ENCODE results near the gene COQ10B.
"Not testable (repeated sequence)": the region's sequence is repeated elsewhere in the genome, so short reads cannot be mapped to it uniquely, and the experiment has no call there.

COQ10B gene

DNA sequence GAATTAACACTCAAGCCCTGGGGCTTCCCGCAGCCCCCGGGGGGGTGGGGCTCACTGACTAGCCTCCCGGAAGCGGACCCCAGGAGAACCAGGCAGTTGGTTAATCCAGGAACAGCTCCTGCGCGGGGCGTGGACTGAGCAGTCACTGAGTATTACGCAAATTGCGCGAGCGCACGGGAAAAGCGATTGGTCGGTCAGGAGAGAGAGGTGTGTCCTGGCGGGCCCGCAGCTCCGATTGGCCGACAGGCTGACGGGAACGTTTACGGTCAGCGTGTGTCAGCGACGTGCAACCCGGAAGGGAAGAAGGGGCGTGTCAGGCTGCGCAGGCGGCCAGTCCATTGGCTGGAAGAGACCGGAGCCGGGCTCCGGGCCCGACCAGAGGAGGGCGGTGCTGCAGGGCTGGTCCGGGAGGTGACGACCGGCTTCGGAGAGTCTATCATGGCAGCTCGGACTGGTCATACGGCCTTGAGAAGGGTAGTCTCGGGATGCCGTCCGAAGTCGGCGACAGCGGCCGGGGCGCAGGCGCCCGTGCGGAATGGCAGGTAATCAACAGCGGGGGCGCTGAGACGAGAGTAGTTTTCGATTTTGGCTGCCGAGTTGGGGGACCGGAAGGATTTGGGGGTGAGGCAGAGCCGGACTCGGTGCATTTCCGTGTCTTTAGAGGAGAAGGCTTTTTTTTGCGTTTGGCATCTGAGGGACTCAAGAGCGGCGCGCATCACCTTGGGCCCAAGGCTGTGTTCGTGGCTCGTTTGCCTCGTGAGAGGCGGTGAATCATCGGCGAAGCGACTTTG lies at the start of gene COQ10B:
Gene COQ10B (plus strand): TSS at position 430 of the 791 bp plus-strand sequence. CDS start 9 bp downstream, at position 439.
- peak; percentile 98 for DNase-seq (ENCODE audit: low spot score)

DNA sequence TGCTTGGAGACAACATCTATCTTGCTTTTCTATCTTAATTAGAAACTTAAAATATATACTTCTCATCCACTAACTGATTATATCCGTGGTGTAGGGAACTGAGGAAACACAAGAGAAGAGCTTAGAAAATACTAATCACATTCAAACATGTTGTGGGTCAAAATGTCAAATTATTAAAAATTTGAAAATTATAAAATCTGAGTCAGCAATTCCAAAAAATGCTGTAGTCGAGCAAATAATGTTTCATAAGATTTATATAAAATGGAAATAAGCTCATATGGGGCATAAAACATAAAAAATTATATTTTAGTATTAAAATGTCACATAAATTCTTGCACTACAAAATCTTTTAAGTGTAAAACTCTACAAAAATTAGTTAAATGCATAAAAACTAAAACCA lies 47.8 kb upstream of the COQ10B start:
- no peak for DNase-seq (ENCODE audit: low spot score)

- DNase-seq (ENCODE audit: low spot score) = no peak
Observed at GRCh38 chr2:197414039-197414438, 39.3 kb upstream of the COQ10B start.

DNA sequence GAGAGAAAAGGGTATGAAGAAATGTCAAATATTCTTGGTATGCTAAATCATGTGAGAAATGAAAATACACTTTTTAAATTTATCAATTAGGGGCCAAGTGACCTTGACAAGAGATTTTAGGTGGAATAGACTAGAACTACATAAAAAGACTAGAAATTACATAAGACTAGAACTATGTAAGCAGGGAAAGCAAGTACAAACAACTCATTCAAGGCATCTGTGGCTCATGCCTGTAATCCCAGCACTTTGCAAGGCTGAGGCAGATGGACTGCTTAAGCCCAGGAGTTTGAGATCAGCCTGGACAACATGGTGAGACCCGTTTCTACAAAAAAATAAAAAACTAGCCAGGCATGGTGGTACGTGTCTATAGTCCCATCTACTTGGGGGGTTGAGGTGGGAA lies 38.8 kb upstream of the COQ10B start:
- DNase-seq (ENCODE audit: low spot score) = no peak

- no peak for DNase-seq (ENCODE audit: low spot score)
Observed at GRCh38 chr2:197416268-197416667, 37.1 kb upstream of the COQ10B start.

DNA sequence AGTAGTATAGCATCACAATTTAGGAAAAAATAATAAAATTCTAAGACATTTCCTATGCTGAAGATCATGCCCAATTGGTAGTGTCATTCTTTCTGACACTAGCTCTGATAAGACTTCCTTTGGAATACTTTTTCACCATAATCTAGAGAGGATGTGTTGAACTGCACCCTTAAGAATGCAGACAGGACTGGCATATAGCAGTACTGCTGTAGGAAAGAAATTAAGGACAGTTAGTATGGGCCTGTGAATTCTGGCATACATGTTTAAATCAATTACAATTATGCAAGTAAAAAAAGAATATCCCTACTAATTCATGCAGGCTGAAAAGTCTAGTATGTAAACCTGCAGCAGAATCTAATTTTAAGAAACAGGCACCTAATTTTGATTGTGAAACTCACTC lies 33.9 kb upstream of the COQ10B start:
- no peak for DNase-seq (ENCODE audit: low spot score)

- DNase-seq (ENCODE audit: low spot score) = no peak
Observed at GRCh38 chr2:197423307-197423706, 30.0 kb upstream of the COQ10B start.

GRCh38 chr2:197425550-197425949 lies 27.8 kb upstream of the COQ10B start:
- DNase-seq (ENCODE audit: low spot score) = no peak

GRCh38 chr2:197426723-197427603 lies 26.4 kb upstream of the COQ10B start:
- no peak for DNase-seq (ENCODE audit: low spot score)

DNA sequence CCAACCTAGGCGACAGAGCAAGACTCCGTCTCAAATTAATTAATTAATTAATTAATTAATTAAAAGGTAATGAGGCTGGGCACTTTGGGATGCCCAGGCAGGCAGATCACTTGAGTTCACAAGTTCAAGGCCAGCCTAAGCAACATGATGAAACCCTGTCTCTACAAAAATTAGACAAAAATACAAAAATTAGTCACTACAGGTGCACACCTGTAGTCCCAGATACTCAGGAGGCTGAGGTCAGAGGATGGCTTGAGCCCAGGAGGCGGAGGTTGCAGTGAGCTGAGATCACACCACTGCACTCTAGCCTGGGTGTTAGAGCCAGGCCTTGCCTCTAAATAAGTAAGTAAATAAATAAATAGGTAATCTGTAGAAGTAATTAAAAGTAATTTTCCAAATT lies 25.4 kb upstream of the COQ10B start:
- DNase-seq (ENCODE audit: low spot score) = no peak

DNA sequence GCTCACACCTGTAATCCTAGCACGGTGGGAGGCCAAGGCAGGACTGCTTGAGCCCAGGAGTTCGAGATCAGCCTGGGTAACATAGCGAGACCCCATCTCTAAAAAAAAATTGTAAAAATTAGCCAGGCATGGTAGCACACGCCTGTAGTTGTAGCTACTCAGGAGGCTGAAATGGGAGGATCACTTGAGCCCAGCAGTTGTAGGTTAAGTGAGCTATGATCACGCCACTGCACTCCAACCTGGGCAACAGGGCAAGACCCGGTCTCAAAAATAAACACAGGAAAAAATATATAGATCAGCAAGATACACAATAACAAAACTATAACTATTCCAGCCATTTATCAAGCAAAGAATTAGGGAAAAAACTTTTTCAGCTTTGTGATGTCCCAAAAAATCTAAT lies 21.5 kb upstream of the COQ10B start:
- DNase-seq (ENCODE audit: low spot score) = no peak

GRCh38 chr2:197432527-197432926 lies 20.8 kb upstream of the COQ10B start:
- DNase-seq (ENCODE audit: low spot score) = not testable (repeated sequence)

DNA sequence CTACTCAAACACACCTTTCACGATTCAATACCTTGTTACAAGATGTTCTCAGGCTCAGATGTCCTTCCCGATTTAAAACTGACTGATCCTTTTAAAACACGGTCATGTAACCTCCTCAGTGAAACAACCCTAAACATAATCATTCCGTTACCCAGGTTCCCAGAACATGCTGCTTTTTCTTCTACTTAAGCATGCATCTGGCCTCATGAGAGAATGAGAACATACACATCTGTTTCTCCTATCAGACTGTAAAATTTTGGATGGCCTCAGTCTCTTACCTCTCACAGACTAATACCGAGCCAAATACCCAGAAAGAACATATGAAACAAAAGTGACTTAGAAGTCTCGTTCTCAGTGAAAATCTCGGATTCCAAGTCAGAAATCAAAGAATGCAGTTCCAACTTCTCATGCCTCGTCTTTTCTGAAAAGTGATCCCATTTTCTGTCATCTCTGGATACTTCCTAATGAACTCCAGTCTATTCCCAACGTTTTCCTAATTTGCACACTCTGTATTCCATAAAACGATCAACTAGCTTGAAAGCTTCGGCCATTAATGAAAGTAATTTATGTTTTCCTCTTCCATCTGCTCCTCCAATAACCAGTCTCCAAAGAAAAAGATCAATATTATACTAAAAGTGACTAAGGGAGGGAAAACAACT lies 19.4 kb upstream of the COQ10B start:
- DNase-seq (ENCODE audit: low spot score) = no peak

- peak; percentile 96 for DNase-seq (ENCODE audit: low spot score)
Observed at GRCh38 chr2:197434541-197435513, 18.5 kb upstream of the COQ10B start, which contains the start of gene SF3B1. SF3B1 (minus strand) TSS chr2:197435028; CDS start chr2:197434999, 29 bp downstream.

GRCh38 chr2:197435598-197436420 lies 17.5 kb upstream of the COQ10B start:
- DNase-seq (ENCODE audit: low spot score) = no peak

DNA sequence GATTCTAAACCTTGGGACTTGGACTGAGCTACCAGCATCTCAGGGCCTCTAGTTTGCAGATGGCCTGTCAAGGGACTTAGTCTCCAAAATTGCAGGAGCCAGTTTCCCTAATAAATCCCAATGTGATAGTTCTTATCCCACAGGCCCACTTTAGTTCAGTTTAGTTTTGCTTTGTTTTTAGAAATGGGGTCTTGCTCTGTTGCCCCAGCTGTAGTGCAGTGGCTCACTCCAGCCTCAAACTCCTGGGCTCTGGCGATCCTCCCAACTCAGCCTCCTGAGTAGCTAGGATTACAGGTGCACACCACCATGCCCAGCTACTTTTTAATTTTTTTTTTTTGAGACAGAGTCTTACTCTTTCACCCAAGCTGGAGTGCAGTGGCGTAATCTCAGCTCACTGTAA lies 16.0 kb upstream of the COQ10B start:
- DNase-seq (ENCODE audit: low spot score) = no peak

DNA sequence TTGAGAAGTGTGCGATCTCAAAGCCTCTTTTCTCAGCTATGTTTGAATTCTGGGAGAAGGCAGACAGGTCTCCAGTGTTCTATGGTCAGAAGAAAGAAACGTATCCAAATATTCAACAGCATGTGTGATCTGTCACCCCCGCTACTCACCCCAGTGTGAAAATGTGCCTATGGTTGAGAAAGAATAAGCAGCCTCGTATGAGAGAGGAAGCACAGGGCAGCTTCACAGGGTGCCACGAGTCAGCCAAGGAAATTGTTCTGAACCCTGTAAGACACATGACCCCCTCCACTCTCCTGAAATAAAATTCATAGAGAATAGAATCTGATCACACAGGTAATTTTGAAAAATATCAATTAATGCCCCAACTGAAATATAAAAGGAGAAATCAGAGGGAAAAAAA lies 10.5 kb upstream of the COQ10B start:
- no peak for DNase-seq (ENCODE audit: low spot score)

- DNase-seq (ENCODE audit: low spot score) = no peak
Observed at GRCh38 chr2:197445746-197446145, 7.6 kb upstream of the COQ10B start.

- no peak for DNase-seq (ENCODE audit: low spot score)
Observed at GRCh38 chr2:197446844-197447243, 6.5 kb upstream of the COQ10B start.

GRCh38 chr2:197450465-197450864 lies 2.9 kb upstream of the COQ10B start:
- DNase-seq (ENCODE audit: low spot score) = no peak
